ENCODE data around the gene MACROD2. TPM values are rescaled to one million over a fixed set of nuclear protein-coding genes. Genes with fewer than 3 reads are reported as not detected.

MACROD2 gene
- total RNA-seq, 1 donor from 2014 or later, result 2.4 TPM

DNA sequence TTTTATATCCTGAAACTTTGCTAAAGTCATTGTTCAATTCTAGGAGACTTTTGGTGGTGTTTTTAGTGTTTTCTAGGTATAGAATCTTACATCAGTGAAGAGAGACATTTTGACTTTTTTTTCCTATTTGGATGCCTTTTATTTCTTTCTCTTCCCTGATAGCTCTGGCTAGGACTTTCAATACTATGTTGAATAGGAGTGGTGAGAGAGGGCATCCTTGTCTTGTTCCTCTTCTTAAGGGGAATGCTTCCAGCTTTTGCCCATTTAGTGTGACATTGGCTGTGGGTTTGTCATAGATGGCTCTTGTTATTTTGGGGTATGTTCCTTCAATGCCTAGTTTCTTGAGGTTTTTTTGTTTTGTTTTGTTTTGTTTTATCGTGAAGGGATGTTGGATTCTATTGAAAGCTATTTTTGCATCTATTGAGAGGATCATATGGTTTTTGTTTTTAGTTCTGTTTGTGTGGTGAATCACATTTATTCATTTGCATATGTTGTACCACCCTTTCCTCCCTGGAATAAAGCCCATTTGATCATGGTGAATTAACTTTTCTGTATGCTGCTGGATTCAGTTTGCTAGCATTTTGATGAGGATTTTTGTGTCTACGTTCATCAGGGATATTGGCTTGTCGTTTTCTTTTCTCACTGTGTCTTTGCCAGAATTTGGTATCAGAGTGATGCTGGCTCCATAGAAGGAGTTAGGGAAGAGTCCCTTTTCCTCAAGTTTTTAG, 882.1 kb downstream of the MACROD2 start:
- no peaks in the 10 kb centered on the region for H4K20me1 ChIP-seq (ENCODE audit: insufficient read depth, low read length)
- Mint-ChIP-seq H3K27me3 (ENCODE audit: low read depth, unreplicated experiment) (no peaks in the 10 kb centered on the region), H3K36me3 (ENCODE audit: low read depth, unreplicated experiment) (no peaks in the 10 kb centered on the region), H3K9me3 (ENCODE audit: unreplicated experiment) (no peaks in the 10 kb centered on the region), H3K4me3 (ENCODE audit: unreplicated experiment) (no peak overlapping the region), H3K27ac (ENCODE audit: unreplicated experiment) (no peak overlapping the region), H3K4me1 (ENCODE audit: low read depth, unreplicated experiment) (peaks cover 15% of the 10 kb centered on the region)
- no peak for DNase-seq (ENCODE audit: low read depth)
- H3K27ac ChIP-seq (ENCODE audit: low read depth, low read length), result no peak overlapping the region
- no peak for TF ChIP-seq EZH2 (IDR thresholded peaks at IDR 0.05; ENCODE audit: insufficient read depth, low read length)
- TF ChIP-seq, protein P1, sequence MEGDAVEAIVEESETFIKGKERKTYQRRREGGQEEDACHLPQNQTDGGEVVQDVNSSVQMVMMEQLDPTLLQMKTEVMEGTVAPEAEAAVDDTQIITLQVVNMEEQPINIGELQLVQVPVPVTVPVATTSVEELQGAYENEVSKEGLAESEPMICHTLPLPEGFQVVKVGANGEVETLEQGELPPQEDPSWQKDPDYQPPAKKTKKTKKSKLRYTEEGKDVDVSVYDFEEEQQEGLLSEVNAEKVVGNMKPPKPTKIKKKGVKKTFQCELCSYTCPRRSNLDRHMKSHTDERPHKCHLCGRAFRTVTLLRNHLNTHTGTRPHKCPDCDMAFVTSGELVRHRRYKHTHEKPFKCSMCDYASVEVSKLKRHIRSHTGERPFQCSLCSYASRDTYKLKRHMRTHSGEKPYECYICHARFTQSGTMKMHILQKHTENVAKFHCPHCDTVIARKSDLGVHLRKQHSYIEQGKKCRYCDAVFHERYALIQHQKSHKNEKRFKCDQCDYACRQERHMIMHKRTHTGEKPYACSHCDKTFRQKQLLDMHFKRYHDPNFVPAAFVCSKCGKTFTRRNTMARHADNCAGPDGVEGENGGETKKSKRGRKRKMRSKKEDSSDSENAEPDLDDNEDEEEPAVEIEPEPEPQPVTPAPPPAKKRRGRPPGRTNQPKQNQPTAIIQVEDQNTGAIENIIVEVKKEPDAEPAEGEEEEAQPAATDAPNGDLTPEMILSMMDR (IDR thresholded peaks at IDR 0.05; ENCODE audit: insufficient read depth, low read depth, low read length), result no peak
- no peak overlapping the region for H3K4me3 ChIP-seq (ENCODE audit: insufficient read depth, low read depth, low read length)
- no peaks in the 10 kb centered on the region for H3K79me2 ChIP-seq (ENCODE audit: insufficient read depth, low read length)
- peak; percentile 49 for FAIRE-seq
- no peak overlapping the region for H3K9ac ChIP-seq (ENCODE audit: low read length)
- no peaks in the 10 kb centered on the region for H3K4me1 ChIP-seq (ENCODE audit: insufficient read depth, low read length)
- H2AFZ ChIP-seq (ENCODE audit: low read depth, low read length), result no peak overlapping the region
- H3K9me3 ChIP-seq (ENCODE audit: insufficient read depth, low read depth, low read length), result no peaks in the 10 kb centered on the region
- no peaks in the 10 kb centered on the region for H3K36me3 ChIP-seq (ENCODE audit: insufficient read depth, low read length)
- no peak overlapping the region for H3K4me2 ChIP-seq (ENCODE audit: low read length)
- H3K27me3 ChIP-seq (ENCODE audit: insufficient read depth, low read length), result no peaks in the 10 kb centered on the region

DNA sequence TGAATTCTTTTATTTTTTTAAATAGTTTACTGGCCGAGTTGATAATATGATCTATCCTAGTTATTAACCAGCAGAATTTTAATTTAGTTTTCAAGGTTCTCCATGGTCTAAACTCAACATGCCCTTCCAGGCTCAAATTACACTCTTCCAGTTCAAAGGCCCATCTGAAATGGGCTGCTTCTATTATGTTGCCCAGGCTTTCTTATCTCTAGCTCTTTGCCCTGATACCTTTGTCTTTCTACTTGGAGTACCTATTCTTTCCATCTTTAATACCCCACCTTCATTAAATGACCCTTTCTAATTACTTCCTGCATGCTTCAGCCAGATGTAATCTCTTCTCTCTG, 883.3 kb downstream of the MACROD2 start:
- no peaks in the 10 kb centered on the region for H3K27me3 Mint-ChIP-seq (ENCODE audit: low read depth, unreplicated experiment)
- peak overlapping the region; percentile 75 for H3K27ac Mint-ChIP-seq (ENCODE audit: unreplicated experiment)
- no peaks in the 10 kb centered on the region for H3K9me3 ChIP-seq (ENCODE audit: insufficient read depth, low read depth, low read length)
- no peak overlapping the region for H3K4me2 ChIP-seq (ENCODE audit: low read length)
- no peak for DNase-seq (ENCODE audit: low read depth)
- H3K4me1 ChIP-seq (ENCODE audit: insufficient read depth, low read length), result no peaks in the 10 kb centered on the region
- H4K20me1 ChIP-seq (ENCODE audit: insufficient read depth, low read length), result no peaks in the 10 kb centered on the region
- no peaks in the 10 kb centered on the region for H3K9me3 Mint-ChIP-seq (ENCODE audit: unreplicated experiment)
- no peaks in the 10 kb centered on the region for H3K27me3 ChIP-seq (ENCODE audit: insufficient read depth, low read length)
- H3K36me3 ChIP-seq (ENCODE audit: insufficient read depth, low read length), result no peaks in the 10 kb centered on the region
- no peaks in the 10 kb centered on the region for H3K79me2 ChIP-seq (ENCODE audit: insufficient read depth, low read length)
- H3K4me3 Mint-ChIP-seq (ENCODE audit: unreplicated experiment), result no peak overlapping the region
- H3K4me1 Mint-ChIP-seq (ENCODE audit: low read depth, unreplicated experiment), result peaks cover 15% of the 10 kb centered on the region
- no peak overlapping the region for H3K4me3 ChIP-seq (ENCODE audit: insufficient read depth, low read depth, low read length)
- no peak for FAIRE-seq
- no peak overlapping the region for H3K27ac ChIP-seq (ENCODE audit: low read depth, low read length)
- H3K9ac ChIP-seq (ENCODE audit: low read length), result no peak overlapping the region
- H3K36me3 Mint-ChIP-seq (ENCODE audit: low read depth, unreplicated experiment), result no peaks in the 10 kb centered on the region
- TF ChIP-seq, protein P1 (IDR thresholded peaks at IDR 0.05; ENCODE audit: insufficient read depth, low read depth, low read length), result no peak
- TF ChIP-seq EZH2 (IDR thresholded peaks at IDR 0.05; ENCODE audit: insufficient read depth, low read length), result no peak
- H2AFZ ChIP-seq (ENCODE audit: low read depth, low read length), result no peak overlapping the region

GRCh38 chr20:14879020-14879697, 883.8 kb downstream of the MACROD2 start:
- FAIRE-seq, result no peak
- H3K9me3 Mint-ChIP-seq (ENCODE audit: unreplicated experiment), result no peaks in the 10 kb centered on the region
- Histone ChIP-seq H2AFZ (ENCODE audit: low read depth, low read length) (no peak overlapping the region), H3K9ac (ENCODE audit: low read length) (no peak overlapping the region), H3K79me2 (ENCODE audit: insufficient read depth, low read length) (no peaks in the 10 kb centered on the region), H3K4me3 (ENCODE audit: insufficient read depth, low read depth, low read length) (no peak overlapping the region), H3K4me1 (ENCODE audit: insufficient read depth, low read length) (no peaks in the 10 kb centered on the region), H3K36me3 (ENCODE audit: insufficient read depth, low read length) (no peaks in the 10 kb centered on the region), H3K9me3 (ENCODE audit: insufficient read depth, low read depth, low read length) (no peaks in the 10 kb centered on the region), H3K27ac (ENCODE audit: low read depth, low read length) (peak overlapping the region; percentile 35), H3K27me3 (ENCODE audit: insufficient read depth, low read length) (no peaks in the 10 kb centered on the region), H3K4me2 (ENCODE audit: low read length) (no peak overlapping the region), H4K20me1 (ENCODE audit: insufficient read depth, low read length) (no peaks in the 10 kb centered on the region)
- H3K4me3 Mint-ChIP-seq (ENCODE audit: unreplicated experiment), result no peak overlapping the region
- TF ChIP-seq EZH2 (IDR thresholded peaks at IDR 0.05; ENCODE audit: insufficient read depth, low read length), result no peak
- TF ChIP-seq, protein P1 (IDR thresholded peaks at IDR 0.05; ENCODE audit: insufficient read depth, low read depth, low read length), result no peak
- peak; percentile 77 for DNase-seq (ENCODE audit: low read depth)
- no peaks in the 10 kb centered on the region for H3K36me3 Mint-ChIP-seq (ENCODE audit: low read depth, unreplicated experiment)
- H3K27ac Mint-ChIP-seq (ENCODE audit: unreplicated experiment), result peak overlapping the region; percentile 85
- H3K4me1 Mint-ChIP-seq (ENCODE audit: low read depth, unreplicated experiment), result peaks cover 16% of the 10 kb centered on the region
- H3K27me3 Mint-ChIP-seq (ENCODE audit: low read depth, unreplicated experiment), result no peaks in the 10 kb centered on the region
